ENCODE results near the gene PERM1.
"Not testable (repeated sequence)": the region's sequence is repeated elsewhere in the genome, so short reads cannot be mapped to it uniquely, and the experiment has no call there.

- TF ChIP-seq CTCF, POLR2A, POLR2AphosphoS5 (IDR thresholded peaks at IDR 0.05): not testable (repeated sequence)
These were observed 5.1 kb downstream of the PERM1 start for GRCh38 chr1:976791-977190.

All from breast epithelium (tissue), 3 donors.